ENCODE data around the gene CCDC9B. TPM values are rescaled to one million over a fixed set of nuclear protein-coding genes. Genes with fewer than 3 reads are reported as not detected.

Gene CCDC9B
- total RNA-seq, 1 donor from 2014 or later: 9.8 TPM

GRCh38 chr15:40285151-40285550, 55.6 kb downstream of the CCDC9B start:
- TF ChIP-seq EZH2 (IDR thresholded peaks at IDR 0.05; ENCODE audit: insufficient read depth, low read length) (no peak), CTCF (IDR thresholded peaks at IDR 0.05; ENCODE audit: insufficient read depth, low read depth, low read length) (no peak)
- H3K9ac ChIP-seq (ENCODE audit: low read length): no peak overlapping the region
- FAIRE-seq (peak; percentile 13), DNase-seq (ENCODE audit: low read depth) (no peak)
- H3K36me3 Mint-ChIP-seq (ENCODE audit: low read depth, unreplicated experiment): peaks cover 2% of the 10 kb centered on the region
- H3K4me2 ChIP-seq (ENCODE audit: low read length): peak overlapping the region; percentile 46
- H3K27ac ChIP-seq (ENCODE audit: low read depth, low read length): no peak overlapping the region
- no peaks in the 10 kb centered on the region for H3K36me3 ChIP-seq (ENCODE audit: insufficient read depth, low read length)
- peaks cover 35% of the 10 kb centered on the region for H3K27me3 Mint-ChIP-seq (ENCODE audit: low read depth, unreplicated experiment)
- H3K27ac Mint-ChIP-seq (ENCODE audit: unreplicated experiment): peak overlapping the region; percentile 53
- peaks cover 18% of the 10 kb centered on the region for H3K4me1 Mint-ChIP-seq (ENCODE audit: low read depth, unreplicated experiment)
- H3K4me1 ChIP-seq (ENCODE audit: insufficient read depth, low read length): peaks cover 24% of the 10 kb centered on the region
- H4K20me1 ChIP-seq (ENCODE audit: insufficient read depth, low read length): no peaks in the 10 kb centered on the region
- no peaks in the 10 kb centered on the region for H3K9me3 ChIP-seq (ENCODE audit: insufficient read depth, low read depth, low read length)
- H2AFZ ChIP-seq (ENCODE audit: low read depth, low read length): no peak overlapping the region
- peaks cover 38% of the 10 kb centered on the region for H3K27me3 ChIP-seq (ENCODE audit: insufficient read depth, low read length)
- H3K4me3 Mint-ChIP-seq (ENCODE audit: unreplicated experiment): peak overlapping the region; percentile 25
- no peaks in the 10 kb centered on the region for H3K9me3 Mint-ChIP-seq (ENCODE audit: unreplicated experiment)
- H3K79me2 ChIP-seq (ENCODE audit: insufficient read depth, low read length): no peaks in the 10 kb centered on the region
- no peak overlapping the region for H3K4me3 ChIP-seq (ENCODE audit: insufficient read depth, low read depth, low read length)

- H3K9me3 Mint-ChIP-seq (ENCODE audit: unreplicated experiment): no peaks in the 10 kb centered on the region
- Histone ChIP-seq H3K36me3 (ENCODE audit: insufficient read depth, low read length) (no peaks in the 10 kb centered on the region), H2AFZ (ENCODE audit: low read depth, low read length) (no peak overlapping the region), H3K9ac (ENCODE audit: low read length) (no peak overlapping the region), H3K9me3 (ENCODE audit: insufficient read depth, low read depth, low read length) (no peaks in the 10 kb centered on the region), H4K20me1 (ENCODE audit: insufficient read depth, low read length) (no peaks in the 10 kb centered on the region), H3K79me2 (ENCODE audit: insufficient read depth, low read length) (no peaks in the 10 kb centered on the region), H3K27me3 (ENCODE audit: insufficient read depth, low read length) (peaks cover 46% of the 10 kb centered on the region), H3K27ac (ENCODE audit: low read depth, low read length) (no peak overlapping the region), H3K4me1 (ENCODE audit: insufficient read depth, low read length) (peaks cover 24% of the 10 kb centered on the region), H3K4me3 (ENCODE audit: insufficient read depth, low read depth, low read length) (no peak overlapping the region), H3K4me2 (ENCODE audit: low read length) (peak overlapping the region; percentile 83)
- TF ChIP-seq EZH2 (IDR thresholded peaks at IDR 0.05; ENCODE audit: insufficient read depth, low read length) (no peak), CTCF (IDR thresholded peaks at IDR 0.05; ENCODE audit: insufficient read depth, low read depth, low read length) (no peak)
- H3K27ac Mint-ChIP-seq (ENCODE audit: unreplicated experiment): no peak overlapping the region
- FAIRE-seq: no peak
- H3K27me3 Mint-ChIP-seq (ENCODE audit: low read depth, unreplicated experiment): peaks cover 36% of the 10 kb centered on the region
- peaks cover 18% of the 10 kb centered on the region for H3K4me1 Mint-ChIP-seq (ENCODE audit: low read depth, unreplicated experiment)
- H3K4me3 Mint-ChIP-seq (ENCODE audit: unreplicated experiment): no peak overlapping the region
- DNase-seq (ENCODE audit: low read depth): no peak
- H3K36me3 Mint-ChIP-seq (ENCODE audit: low read depth, unreplicated experiment): no peaks in the 10 kb centered on the region
Measured at GRCh38 chr15:40283615-40284300, 57.0 kb downstream of the CCDC9B start.

All from astrocyte (in vitro differentiated cells and primary cell).